Activated CD8-positive, alpha-beta memory T cell treated with anti-CD3 and anti-CD28 coated beads, Interleukin-2, amount 50 U/mL, for 4 hours (primary cell): Measurements from ENCODE around the gene TDRD12.
"Not testable (repeated sequence)": the region's sequence is repeated elsewhere in the genome, so short reads cannot be mapped to it uniquely, and the experiment has no call there.

ENCODE experiments used
- DNase-seq: peaks from one replicate; pipeline ENCODE4 v3.0.0-alpha.2; 2020

Gene TDRD12

DNA sequence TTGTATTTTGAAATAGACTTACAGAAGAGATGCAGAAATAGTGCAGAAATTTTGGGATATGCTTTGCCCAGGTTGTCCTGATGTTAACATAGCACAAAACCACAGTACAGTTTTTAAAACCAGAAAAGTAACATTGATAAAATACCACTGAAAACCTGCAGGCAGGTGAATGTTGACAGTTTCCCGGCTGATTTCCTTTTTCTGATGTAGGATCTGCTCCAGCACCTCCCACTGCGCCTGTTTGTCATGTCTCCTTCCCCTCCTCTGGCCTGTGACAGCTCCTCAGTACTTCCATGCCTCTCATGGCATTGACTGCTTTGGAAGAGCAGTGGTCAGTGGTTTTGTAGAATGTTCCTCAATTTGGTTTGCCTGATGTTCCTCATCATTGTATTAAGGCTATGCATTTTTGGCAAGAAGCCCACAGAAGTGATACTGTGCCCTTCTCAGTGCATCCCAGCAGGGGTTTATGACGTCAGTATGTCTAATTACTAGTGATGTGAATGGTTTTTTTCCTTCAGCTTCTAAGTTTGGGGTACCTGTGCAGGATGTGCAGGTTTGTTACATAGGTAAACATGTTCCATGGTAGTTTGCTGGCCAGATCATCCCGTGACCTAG, 31.0 kb downstream of the TDRD12 start:
- no peak for DNase-seq

DNA sequence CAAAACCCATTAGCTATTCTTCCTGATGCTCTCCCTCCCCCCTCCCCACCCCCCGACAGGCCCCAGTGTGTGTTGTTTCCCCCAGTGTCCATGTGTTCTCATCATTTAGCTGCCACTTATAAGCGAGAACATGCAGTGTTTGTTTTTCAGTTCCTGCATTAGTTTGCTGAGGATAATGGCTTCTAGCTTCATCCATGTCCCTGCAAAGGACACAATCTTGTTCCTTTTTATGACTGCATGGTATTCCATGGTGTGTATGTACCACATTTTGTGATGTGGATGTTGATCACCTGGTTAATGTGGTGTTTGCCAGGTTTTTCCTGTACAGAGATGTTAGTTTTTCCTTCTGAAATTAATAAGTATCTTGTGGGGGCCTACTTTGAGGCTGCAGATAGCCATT, 31.5 kb downstream of the TDRD12 start:
- no peak for DNase-seq

DNA sequence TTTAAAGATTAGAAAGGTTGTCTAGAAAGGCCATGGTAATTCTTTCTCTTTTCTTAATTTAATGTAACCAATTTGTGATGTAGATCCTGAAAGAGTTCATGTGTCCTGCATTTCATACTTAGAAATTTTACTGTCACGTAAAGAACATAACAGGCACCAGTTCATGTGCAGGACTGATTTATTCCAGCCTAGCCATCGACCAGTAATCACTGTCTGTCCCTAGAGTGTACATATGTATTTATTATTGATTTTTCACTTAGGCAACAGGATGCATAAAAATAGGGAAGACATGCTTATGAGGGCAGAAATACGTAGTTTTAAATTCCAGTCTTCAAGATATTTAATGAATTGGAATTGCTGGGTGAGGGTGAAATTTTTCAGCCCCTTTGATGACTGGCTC, 37.6 kb downstream of the TDRD12 start:
- no peak for DNase-seq

DNA sequence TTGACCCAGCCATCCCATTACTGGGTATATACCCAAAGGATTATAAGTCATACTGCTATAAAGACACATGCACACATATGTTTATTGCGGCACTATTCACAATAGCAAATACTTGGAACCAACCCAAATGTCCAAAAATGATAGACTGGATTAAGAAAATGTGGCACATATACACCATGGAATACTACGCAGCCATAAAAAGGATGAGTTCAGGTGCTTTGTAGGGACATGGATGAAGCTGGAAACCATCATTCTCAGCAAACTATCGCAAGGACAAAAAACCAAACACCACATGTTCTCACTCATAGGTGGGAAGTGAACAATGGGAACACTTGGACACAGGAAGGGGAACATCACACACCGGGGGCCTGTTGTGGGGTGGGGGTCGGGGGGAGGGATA, 45.8 kb downstream of the TDRD12 start:
- not testable (repeated sequence) for DNase-seq

DNA sequence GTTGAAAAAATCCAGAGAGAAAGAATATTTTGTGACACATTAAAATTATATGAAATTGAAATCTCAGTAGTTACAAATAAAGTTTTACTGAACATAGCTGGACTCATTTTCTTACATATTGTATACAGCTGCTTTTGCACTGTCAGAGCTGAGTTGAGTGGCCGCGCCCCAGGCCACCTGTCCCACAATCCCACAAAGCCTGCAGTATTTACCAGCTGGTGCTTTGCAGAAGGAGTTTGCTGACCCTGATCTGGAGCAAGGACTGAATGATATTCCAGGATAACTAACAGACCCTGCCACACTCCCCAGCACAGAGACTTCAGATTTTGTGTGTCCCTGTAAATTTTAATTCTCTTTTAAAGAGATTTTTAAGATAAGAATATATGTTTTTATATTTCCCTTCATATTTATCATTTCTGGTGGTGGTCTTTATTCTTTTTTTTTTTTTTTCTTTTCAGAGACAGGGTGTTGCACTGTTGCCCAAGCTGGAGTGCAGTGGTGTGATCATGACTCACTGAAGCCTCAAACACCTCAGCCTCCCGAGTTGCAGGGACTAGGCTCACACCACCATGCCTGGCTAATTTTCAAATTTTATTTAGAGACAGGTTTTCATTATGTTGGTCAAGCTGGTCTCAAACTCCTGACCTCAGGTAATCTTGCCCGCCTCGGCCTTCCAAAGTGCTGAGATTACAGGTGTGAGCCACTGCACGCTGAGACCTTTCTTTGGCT, 48.5 kb downstream of the TDRD12 start:
- DNase-seq = no peak

DNA sequence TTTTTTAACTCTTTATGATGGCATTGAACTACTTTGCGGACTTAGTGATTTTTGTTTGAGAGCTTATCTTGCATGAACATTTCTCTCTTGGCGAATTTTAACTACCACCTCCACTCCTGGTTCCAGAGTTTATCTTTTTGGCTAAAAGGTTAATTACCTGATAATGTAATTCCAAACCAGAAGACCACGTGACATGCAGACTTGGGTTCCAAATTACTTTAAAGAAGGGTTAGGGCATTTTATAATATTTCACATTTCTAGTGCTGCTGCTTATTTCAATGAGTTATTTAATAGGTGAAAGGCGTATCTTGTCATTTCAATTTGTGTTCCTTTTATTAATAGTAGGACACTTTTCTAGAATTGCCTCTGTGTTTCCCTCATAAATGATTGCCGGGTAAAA, 52.0 kb downstream of the TDRD12 start:
- no peak for DNase-seq

DNA sequence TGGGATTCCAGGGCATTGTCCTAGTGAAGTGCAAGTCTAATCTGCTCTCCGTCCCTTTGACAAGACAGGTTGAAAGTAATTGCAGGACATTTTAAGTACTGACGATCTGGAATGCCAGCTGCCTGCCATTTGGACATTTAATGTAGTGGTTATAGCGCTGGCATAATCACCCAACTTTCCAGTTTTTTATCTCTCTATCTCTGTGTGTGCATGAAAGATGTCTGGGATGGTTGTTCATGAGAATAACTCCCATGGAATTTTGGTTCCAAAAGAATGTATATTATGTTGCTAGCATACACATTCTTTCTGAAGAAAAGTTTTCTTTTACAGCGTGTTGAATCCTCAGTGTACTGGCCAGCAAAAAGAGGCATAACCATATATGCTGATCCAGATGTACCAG, 53.6 kb downstream of the TDRD12 start:
- DNase-seq = no peak

DNA sequence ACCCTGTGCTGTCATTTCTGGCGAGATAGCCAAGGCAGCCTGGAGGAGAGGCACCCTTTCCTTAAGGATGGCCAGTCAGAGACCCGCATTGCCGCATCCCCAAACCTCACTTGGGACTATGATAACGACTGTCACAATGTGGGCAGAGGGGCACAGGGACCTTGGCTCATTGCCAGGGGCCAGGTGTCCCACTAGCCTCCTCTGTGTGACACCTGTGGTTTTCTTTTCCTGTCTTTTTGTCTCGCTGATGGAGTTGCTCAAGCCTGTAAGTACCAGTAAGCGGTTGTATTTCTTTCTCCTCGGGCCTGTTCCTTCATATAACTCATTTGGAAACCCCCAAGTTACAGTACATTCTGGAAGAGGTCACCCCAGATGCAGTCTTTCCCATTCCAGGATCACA, 59.5 kb downstream of the TDRD12 start:
- no peak for DNase-seq

DNA sequence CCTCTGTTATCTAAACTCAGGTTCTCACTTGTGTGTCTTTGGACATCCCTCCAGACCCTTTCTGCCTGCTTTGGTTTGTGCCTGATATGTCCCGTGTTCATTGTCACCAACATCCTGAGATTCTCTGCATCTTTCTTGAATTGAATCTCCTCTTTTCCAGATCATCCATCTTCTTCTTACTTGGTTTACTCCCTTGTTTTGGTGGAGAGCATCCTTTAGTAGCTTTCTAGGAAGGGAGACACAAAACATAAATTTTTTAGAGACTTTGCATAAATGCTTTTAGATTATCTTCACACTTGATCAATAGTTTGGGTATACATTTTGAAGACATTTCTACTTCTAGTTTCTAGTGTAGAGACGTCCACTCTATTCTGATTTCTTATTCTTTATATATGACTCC, 61.7 kb downstream of the TDRD12 start:
- no peak for DNase-seq

DNA sequence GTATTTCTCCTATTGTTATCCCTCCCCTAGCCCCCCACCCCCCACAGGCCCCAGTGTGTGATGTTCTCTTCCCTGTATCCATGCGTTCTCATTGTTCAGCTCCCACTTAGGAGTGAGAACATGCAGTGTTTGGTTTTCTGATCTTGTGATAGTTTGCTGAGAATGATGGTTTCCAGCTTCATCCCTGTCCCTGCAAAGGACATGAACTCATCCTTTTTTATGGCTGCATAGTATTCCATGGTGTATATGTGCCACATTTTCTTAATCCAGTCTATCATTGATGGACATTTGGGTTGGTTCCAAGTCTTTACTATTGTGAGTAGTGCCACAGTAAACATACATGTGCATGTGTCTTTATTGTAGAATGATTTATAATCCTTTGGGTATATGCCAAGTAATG, 62.5 kb downstream of the TDRD12 start:
- not testable (repeated sequence) for DNase-seq

DNA sequence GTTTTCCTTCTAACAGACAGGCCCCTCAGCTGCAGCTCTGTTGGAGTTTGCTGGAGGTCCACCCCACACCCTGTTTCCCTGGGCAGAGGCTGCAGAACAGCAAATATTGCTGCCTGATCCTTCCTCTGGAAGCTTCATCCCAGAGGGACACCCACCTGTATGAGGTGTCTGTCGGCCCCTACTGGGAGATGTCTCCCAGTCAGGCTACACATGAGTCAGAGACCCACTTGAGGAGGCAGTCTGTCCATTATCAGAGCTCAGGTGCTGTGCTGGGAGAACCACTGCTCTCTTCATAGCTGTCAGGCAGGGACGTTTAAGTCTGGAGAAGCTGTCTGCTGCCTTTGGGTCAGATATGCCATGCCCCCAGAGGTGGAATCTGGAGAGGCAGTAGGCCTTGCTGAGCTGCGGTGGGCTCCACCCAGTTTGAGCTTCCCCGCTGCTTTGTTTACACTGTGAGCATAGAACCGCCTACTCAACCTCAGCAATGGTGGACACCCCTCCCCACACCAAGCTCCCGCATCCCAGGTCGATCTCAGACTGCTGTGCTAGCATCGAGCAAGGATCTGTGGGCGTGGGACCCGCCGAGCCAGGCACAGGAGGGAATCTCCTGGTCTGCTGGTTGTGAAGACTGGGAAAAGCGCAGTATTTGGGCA, 67.7 kb downstream of the TDRD12 start:
- DNase-seq = not testable (repeated sequence)

DNA sequence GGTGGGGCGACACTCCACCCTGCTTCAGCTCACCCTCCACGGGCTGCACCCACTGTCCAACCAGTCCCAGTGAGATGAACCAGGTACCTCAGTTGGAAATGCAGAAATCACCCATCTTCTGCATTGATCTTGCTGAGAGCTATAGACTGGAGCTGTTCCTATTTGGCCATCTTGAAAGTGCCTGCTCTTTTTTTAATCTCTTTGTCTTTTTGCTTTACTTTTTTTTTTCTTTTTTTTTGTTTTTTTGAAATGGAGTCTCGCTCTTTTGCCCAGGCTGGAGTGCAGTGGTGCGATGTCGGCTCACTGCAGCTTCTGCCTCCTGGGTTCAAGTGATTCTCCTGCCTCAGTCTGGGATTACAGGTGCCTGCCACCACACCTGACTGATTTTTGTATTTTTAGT, 68.3 kb downstream of the TDRD12 start:
- not testable (repeated sequence) for DNase-seq

DNA sequence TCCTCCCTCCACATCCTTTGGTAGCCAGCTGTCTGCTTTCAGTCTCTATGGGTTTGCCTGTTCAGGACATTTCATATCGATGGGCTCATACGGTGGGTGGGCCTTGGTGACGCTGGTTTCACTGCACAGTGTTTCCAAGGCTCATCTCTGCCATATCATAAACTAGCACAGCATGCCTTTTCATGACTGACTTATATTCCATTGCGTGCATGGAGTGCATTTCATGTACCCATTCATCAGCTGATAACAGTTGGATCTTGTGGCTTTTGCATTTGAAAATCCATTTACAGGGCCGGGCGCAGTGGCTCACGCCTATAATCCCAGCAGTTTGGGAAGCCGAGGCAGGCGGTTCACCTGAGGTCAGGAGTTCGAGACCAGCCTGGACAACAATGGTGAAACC, 69.9 kb downstream of the TDRD12 start:
- DNase-seq = no peak

DNA sequence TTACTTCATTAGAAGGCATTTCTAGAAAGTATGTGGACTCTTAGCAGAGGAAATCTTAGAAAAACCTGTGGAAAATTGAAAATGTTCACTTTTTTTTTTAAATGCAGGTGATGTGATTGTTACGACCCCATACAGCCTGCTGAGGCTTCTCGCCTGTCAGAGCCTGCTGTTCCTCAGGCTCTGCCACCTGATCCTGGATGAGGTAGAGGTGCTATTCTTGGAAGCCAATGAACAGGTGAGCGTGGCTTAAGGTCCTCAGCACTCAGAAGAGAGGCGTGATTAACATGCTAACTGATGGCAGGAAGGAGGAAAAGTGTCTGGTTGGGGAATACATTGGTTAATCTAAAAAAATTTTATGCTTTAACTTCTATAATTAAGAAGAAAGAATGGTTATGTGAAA, 78.6 kb downstream of the TDRD12 start:
- DNase-seq = no peak

DNA sequence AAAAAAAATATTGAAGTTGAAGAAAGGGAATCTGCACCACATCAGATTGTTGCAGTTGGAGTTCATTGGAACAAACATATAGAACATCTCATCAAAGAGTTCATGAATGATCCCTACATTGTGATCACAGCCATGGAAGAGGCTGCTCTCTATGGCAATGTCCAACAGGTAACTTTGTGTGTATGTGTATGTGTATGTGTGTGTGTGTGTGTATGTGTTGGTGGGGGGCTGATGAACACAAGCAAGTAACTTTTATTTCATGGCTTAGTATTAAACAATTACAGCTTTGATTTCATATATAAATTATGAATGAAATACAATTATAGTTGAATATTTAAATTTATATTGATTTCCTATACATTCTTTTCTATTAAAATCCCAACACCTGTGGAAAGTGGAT, 80.6 kb downstream of the TDRD12 start:
- no peak for DNase-seq

DNA sequence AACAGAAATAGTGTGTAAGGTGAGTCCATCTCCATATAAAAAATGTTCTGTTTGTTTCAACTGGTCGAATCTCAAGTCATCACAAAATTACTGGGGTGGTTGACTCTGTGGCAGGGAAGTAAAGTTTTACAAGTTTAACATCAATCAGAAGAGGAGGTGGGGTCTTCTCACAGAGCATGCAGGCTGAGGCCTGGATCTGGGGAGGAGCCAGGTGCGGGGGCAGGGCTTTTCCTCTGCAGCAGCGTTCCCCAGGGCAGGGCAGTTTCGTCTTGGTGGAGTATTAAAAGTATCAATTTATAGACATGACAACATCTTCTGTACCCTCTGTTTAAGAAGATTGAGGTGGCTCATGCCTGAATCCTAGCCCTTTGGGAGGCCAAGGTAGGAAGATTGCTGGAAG, 81.2 kb downstream of the TDRD12 start:
- DNase-seq = no peak

DNA sequence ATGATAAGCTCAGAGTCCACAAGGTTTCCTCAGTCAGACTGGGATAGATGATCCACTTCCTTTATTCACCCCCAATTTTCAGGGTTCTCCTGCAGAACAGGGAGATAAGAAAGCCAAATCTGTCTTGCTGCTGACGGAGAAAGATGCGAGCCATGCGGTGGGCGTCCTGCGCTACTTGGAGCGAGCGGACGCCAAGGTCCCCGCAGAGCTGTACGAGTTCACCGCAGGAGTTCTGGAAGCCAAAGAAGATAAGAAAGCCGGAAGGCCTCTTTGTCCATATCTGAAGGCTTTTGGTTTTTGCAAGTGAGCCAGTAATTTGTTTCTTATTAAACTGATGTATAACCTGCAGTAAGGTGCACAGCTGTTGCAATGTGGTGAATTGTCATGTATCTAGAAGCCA, 83.3 kb downstream of the TDRD12 start:
- DNase-seq = no peak

DNA sequence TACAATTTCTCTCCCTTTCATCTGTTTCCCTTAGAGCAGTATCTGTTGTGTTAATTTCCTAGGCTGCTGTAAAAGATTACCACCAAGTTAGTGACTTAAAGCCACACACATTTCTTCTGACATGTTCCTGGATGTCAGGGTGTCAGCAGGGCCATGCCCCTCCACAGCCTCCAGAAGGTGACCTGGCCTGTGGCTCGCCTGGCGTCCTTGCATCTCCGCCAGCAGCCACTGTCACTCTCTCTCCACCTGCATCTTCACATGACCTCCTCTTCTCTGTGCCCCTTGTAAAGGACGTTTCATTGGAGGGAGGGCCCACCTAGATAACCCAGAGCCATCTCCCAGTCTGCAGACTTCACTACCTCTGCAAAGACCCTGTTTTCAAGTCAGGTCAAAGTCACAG, 88.7 kb downstream of the TDRD12 start:
- no peak for DNase-seq

DNA sequence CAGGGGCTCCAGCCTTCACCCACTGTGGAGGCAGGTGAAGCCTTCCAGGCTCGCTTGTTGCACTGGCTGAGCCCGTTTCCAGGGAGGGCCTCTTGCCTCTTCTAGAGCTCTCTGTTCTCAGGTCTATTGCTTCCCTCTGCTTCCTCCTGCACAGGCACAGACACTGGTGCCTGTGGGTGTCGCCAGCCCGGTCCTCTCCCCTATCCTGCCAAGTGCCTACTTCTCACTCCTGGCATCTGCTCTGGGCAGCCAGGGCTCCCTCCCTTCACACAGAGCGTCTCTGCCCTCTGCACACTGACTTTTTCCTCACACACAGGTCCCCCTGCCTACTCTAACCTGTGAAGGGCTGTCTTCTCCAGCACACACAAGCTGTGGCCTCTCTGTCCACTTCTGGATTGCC, 89.7 kb downstream of the TDRD12 start:
- no peak for DNase-seq

DNA sequence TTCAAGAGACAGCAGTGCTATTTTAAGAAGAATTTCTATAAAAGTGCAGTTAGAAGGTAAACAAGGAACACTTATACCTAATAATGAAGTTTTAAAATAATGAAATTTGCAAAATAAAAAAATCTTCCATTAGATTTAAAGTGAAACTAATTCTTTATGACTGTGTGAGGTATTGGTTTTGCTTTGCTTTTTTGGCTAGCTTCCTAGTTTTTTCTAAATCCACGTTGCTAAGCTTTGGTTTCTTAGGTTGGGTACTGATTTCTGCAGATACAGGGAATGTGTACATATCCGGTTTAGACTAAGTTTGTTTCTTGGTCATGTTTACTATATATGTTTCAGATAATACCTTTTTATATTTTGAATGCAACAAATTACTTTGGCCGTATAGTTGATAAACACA, 90.2 kb downstream of the TDRD12 start:
- no peak for DNase-seq

DNA sequence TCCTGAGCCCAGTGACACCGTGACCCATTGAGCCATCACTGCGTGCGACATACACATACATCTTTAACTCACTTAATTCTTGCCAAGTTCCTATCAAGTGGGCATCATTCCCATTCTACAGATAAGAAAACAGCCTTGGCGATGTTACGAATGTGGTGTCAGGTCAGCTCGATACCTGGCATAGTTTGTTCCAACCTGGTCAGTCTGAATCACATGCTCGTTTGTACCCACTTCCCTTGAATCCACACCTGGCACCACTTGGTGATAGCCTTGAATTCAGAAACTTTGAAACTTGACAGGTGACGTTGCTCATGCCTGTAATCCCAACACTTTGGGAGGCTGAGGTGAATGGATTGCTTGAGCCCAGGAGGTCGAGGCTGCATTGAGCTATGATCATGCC, 90.9 kb downstream of the TDRD12 start:
- DNase-seq = no peak

DNA sequence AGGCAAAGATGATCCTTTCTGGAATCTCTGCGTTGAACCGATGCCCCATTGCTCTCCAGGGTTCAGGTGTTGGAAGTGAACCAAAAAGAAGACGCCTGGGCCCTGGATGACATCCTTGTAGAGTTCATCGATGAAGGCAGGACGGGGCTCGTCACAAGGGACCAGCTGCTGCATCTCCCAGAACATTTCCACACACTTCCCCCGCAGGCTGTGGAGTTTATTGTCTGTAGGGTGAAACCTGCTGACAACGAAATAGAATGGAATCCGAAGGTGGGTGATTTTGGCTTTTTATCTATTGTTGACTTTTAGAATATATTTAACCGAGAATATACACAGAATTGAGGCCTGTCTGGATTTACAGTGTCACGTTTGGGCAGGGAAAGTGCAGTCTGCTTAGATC, 91.6 kb downstream of the TDRD12 start:
- DNase-seq = no peak

DNA sequence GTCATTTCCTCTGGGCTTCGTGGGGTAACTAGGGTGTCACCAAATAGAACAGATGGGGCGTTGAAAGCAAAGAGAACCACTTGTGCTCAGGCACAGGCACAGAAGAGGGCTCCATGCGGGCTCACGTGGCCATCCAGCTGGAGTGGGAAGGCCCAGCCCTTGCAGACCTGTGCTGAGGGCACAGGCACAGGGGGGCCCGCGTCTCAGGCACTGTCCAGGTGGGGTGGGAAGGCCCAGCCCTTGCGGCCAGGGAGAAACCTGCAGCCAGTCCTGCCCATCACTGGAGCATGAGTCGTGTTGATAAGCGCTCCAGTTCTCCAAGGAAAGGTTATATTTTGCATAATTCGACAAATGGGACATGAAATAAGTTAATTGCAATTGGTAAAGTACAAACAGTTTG, 92.5 kb downstream of the TDRD12 start:
- DNase-seq = no peak

DNA sequence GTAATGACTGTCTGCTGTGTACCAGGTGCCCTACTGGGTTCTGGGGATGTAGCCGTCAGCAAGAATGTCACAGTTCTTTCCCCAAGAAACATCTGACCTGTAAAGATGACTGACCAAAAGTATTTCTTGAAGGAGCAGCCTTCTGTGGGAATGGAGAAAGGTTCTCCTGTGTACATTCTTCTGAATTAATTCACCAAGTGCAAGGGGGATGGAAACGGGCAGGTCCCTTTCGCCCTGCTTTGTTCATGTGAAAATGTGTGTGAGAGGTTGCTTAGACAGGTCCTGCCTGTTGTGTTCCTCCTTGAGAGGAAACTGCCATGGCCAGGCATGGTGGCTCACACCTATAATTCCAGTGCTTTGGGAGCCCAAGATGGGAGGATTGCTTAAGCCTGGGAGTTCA, 93.0 kb downstream of the TDRD12 start:
- no peak for DNase-seq
